Neural progenitor cell (in vitro differentiated cells): ENCODE data around the gene CALB2.

Source experiments
- CTCF ChIP-seq: fragments of 200-600 bp; sonication (generic); IDR thresholded peaks from 2 replicates; pipeline ENCODE4 v1.5.1; 2017; ENCODE audit warnings: antibody characterized with exemption, mild to moderate bottlenecking
- EZH2 ChIP-seq: fragments of 200-600 bp; sonication (generic); IDR thresholded peaks from 2 replicates; pipeline ENCODE4 v1.6.1; 2017; ENCODE audit warnings: antibody characterized with exemption, mild to moderate bottlenecking, moderate library complexity
- EZH2phosphoT487 ChIP-seq: fragments of 200-600 bp; sonication (generic); IDR thresholded peaks from 2 replicates; pipeline ENCODE4 v1.6.1; 2017; ENCODE audit warnings: antibody characterized with exemption

- no peak for TF ChIP-seq CTCF
- no peak for TF ChIP-seq EZH2
- no peak for TF ChIP-seq EZH2phosphoT487
Observed at GRCh38 chr16:71328151-71328550, 30.4 kb upstream of the CALB2 start.
